Kidney epithelial cell (primary cell): Measurements from ENCODE around the gene DLGAP1. TPM values are rescaled to one million over a fixed set of nuclear protein-coding genes. Genes with fewer than 3 reads are reported as not detected.

Experiments
- DNase-seq: peaks from one replicate; pipeline ENCODE4 v3.0.0-alpha.2; 2010; ENCODE audit warnings: low read depth
- H3K27me3 ChIP-seq: 2 replicates; pipeline ENCODE4 v1.6.0; 2011; ENCODE audit warnings: low read length; ENCODE audit not compliant: control insufficient read depth, insufficient read depth
- H3K36me3 ChIP-seq: 2 replicates; pipeline ENCODE4 v1.5.1; 2011; ENCODE audit warnings: low read length; ENCODE audit not compliant: control insufficient read depth, insufficient read depth
- H3K4me3 ChIP-seq: 2 replicates; pipeline ENCODE4 v1.5.1; 2011; ENCODE audit warnings: low read depth, mild to moderate bottlenecking, control low read depth, low read length
- CTCF ChIP-seq: IDR thresholded peaks from 2 replicates; pipeline ENCODE4 v1.5.1; 2011; ENCODE audit warnings: mild to moderate bottlenecking, moderate library complexity, low read length, control low read depth, inconsistent platforms; ENCODE audit not compliant: insufficient read depth, poor library complexity, severe bottlenecking
- total RNA-seq: library from RNA; depleted of rRNA; stranded (reverse); fragments of >200 nt; gene quantifications from 2 replicates; pipeline ENCODE4 v1.2.3, GENCODE V29; 2015

Gene DLGAP1
- total RNA-seq, 1 donor from 2014 or later, result 2.6 TPM

DNA sequence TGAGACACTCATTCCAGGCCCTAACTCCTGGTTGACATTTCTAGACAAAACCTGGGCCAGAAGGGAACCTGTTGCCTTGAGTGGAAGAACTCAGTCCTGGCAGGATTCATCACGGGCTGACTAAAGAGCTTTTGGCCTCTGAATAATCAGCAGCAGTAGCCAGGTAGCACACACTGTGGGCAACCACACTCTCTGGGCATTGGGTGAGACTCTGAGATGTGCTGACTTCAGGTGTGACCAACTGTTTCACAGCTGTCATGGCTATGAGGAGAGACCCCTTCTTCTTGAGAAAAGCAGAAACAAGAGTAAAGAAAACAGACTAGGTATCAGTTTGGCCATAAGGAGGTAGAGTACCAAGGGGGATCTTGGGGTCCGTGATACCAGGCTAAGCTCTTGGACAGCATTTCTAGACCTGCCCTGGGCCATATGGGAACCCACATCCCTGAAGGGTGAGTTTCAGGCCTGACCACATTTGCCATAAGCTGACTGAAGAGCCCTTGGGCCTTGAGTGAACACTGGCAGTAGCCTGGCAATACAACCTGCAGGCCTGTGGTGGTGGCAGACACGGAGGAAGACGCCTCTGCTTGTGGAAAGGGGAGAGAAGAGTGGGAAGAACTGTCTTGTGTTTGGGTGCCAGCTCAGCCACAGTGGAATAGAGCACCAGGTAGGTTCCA is 230.9 kb downstream of the DLGAP1 start:
- no peak for DNase-seq
- no peak for TF ChIP-seq CTCF
- H3K4me3 ChIP-seq, result no peak overlapping the region

DNA sequence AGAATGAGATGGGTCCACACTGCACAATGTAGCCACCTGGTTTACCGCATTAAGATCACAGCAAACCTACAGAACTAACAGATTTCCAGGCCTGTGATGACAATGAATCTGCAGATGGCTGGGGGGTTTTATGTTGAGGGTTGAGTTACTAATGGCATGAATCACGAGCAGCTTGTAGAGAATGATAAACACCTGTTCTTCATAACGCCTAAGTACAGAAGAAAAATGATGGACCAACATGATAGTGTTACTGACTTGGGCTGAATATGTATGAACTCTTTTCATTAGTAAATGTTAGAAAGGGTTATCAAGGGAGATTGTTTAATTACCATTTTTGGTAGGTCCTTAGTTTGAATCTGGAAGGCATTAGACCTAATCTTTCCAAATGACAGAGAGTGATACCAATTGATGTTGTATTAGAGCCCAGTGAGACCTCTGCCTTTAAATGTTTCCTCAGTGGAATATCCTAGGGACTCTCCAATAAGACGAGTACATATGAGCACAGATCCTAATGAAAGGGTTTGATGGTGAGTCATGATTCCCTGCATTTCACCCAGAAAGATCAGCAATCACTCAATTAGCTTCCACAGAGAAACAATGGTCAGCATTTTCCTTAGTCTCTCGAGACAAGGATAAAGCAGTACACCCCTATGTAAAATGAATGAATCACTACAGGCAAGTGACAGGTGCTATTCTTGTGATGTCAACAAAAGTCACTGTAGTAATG is 243.8 kb downstream of the DLGAP1 start:
- Histone ChIP-seq H3K27me3 (no peaks in the 10 kb centered on the region), H3K4me3 (no peak overlapping the region), H3K36me3 (no peaks in the 10 kb centered on the region)
- no peak for TF ChIP-seq CTCF
- DNase-seq, result no peak

More for the DNA sequence above, 230.9 kb downstream of the DLGAP1 start:
- H3K36me3 ChIP-seq, result no peaks in the 10 kb centered on the region
- H3K27me3 ChIP-seq, result no peaks in the 10 kb centered on the region

- no peak for DNase-seq
- no peak overlapping the region for H3K4me3 ChIP-seq
- TF ChIP-seq CTCF, result no peak
- no peaks in the 10 kb centered on the region for H3K36me3 ChIP-seq
- no peaks in the 10 kb centered on the region for H3K27me3 ChIP-seq
These were observed 246.7 kb downstream of the DLGAP1 start for GRCh38 chr18:4208366-4208765.

DNA sequence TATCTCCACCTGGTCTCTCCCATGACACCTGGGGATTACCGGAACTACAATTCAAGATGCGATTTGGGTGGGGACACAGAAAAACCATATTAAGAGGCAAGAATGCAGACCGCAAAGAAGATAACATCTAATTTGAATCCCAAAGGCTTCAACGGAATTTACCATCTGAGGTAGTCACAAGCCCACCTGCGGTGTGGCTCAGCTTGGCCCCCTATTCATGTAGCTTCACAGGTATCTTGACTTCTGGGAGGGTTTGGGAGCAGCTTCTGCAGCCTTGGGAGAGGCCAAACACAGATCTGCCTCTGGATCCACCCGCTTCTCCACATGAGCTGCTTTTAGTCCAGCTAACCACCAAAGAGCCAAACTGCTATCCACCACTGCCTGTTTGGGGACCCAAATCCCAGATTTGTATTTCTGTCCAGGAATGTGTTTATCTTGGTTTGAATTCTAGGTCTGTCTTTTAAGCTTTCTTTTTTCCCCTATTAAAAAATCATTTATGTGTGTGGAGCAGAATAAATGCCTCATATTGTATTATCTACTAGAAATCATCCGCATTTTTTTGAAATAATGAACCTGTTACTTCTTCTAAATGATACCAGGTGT is 247.6 kb downstream of the DLGAP1 start:
- TF ChIP-seq CTCF, result no peak
- no peaks in the 10 kb centered on the region for H3K27me3 ChIP-seq
- no peak overlapping the region for H3K4me3 ChIP-seq
- no peaks in the 10 kb centered on the region for H3K36me3 ChIP-seq
- no peak for DNase-seq

DNA sequence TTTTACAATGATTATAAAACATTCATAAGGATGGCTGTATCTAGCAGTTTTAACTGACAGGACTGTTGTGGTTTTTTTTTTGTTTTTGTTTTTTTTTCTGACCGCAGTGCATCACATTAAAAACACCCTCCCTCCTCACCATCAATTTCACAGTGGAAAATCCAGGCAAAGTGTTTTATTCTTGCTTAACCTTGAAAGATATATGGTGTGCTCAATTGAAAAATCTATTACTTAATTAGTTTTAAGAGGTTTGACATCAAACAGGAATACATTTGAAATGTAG is 250.7 kb downstream of the DLGAP1 start:
- Histone ChIP-seq H3K4me3 (no peak overlapping the region), H3K27me3 (no peaks in the 10 kb centered on the region), H3K36me3 (no peaks in the 10 kb centered on the region)
- no peak for TF ChIP-seq CTCF
- no peak for DNase-seq
